SK-MEL-5 (cell line): ENCODE data around the gene THAP8. TPM values are rescaled to one million over a fixed set of nuclear protein-coding genes. Genes with fewer than 3 reads are reported as not detected.
"Not testable (repeated sequence)": the region's sequence is repeated elsewhere in the genome, so short reads cannot be mapped to it uniquely, and the experiment has no call there.

ENCODE experiments used
- DNase-seq: peaks from one replicate; pipeline ENCODE4 v3.0.0-alpha.2; 2016; ENCODE audit warnings: low read depth, low spot score
- in situ Hi-C: cut with HindIII; loops from 2 replicates; pipeline ENCODE4 v1.10.0; 2016; ENCODE audit warnings: low sequenced_read_pairs, high pct_unique_total_duplicates, low pct_unique_long_range_greater_than_20kb
- total RNA-seq: library from RNA; depleted of rRNA; stranded (reverse); fragments of >200 nt; shearing (Covaris generic); gene quantifications from 2 replicates; pipeline ENCODE4 v1.2.3, GENCODE V29; 2014

Gene THAP8
- total RNA-seq, 1 experiment from 2014 or later, result 1.6 TPM

DNA sequence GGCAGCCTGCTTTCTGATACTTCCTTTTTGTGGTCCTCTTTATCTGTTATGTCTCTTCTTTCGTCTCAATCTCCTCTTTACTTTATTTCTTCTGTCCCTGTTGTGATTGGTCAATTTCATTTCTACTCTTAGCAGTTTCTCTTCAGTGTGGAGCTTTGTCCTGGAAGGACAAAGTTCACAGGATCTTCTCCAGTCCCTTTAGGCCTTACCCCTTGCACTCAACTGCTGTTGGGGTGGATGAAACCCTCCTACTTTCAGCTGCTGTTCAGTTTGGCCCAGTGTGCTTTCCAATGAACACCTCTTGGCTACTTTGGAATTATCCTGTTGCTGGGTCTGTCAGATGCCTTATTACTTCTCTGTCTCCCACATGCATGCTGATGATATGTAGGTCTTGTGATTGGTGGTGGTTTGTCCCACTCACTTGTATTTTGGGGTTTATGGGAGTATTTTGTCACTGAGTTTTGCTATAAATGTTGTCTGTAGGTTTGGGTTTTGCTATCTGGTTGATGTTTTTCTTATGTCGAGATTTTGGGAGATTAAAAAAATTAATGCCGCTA is 25.4 kb upstream of the THAP8 start:
- no peak for DNase-seq
- in situ Hi-C loops, result no loop called here

DNA sequence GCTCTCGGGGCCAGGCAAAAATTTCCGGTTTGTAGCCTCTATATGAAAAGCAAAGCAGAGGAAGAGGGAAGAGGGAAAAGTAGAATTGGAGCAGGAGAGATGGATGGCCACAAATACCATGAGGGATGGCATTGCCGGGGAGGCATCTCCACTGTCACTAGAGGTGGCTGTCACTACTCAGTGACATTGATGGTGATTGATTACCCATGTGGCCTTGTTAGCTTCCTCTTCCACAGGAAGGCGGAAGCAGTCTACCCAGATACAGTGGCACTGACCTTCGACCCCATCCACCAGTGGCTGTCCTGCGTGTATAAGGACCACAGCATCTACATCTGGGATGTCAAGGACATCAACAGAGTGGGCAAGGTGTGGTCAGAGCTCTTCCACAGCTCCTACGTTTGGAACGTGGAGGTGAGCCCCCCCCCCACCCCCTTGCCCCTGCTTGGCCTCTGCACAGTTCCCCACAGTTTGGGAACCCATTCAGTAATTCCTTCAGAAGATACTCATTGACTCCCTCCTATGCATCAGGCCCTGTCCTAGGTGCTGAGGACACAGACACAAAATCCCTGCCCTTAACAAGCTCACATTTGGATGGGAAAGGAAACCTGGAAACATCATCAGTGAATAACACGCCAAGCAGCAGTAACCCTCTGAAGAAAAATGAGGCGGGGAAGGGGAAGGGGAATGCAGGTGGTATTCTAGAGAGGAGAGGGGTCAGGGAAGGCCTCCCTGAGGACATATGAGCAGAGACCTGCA is 19.2 kb upstream of the THAP8 start:
- DNase-seq, result no peak
- in situ Hi-C loops, result no loop called here

DNA sequence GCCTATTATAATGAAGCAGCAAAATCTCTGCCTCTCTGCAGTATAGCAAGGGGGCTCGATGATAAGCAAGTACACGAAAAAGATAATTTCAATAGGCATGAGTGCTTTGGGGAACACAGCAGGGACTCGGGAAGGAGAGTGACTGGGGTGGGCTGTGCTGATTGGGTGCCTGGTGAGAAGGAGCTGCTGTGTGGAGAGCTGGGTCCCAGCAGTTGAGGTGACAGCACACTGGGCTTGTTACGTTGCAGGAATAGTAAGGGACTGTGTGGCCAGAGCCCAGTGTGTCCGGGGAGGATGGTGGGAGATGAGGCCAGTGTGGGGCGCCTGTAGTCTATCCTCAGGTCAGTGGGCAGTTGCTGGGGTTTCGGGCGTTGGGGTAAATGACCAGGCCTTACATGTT is 18.0 kb upstream of the THAP8 start:
- in situ Hi-C loops, result no loop called here
- no peak for DNase-seq

DNA sequence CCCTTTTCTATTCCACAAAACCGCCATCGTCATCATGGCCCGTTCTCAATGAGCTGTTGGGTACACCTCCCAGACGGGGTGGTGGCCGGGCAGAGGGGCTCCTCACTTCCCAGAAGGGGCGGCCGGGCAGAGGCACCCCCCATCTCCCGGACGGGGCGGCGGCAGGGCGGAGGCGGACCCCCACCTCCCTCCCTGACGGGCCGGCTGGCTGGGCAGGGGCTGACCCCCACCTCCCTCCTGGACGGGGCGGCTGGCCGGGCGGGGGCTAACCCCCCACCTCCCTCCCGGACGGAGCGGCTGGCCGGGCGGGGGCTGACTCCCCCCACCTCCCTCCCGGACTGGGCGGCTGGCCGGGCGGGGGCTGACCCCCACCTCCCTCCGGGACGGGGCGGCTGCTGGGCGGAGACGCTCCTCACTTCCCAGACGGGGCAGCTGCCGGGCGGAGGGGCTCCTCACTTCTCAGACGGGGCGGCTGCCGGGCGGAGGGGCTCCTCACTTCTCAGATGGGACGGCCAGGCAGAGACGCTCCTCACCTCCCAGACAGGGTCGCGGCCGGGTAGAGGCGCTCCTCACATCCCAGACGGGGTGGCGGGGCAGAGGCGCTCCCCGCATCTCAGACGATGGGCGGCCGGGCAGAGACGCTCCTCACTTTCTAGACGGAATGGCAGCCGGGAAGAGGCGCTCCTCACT is 14.9 kb upstream of the THAP8 start:
- DNase-seq, in situ Hi-C loops: not testable (repeated sequence)

DNA sequence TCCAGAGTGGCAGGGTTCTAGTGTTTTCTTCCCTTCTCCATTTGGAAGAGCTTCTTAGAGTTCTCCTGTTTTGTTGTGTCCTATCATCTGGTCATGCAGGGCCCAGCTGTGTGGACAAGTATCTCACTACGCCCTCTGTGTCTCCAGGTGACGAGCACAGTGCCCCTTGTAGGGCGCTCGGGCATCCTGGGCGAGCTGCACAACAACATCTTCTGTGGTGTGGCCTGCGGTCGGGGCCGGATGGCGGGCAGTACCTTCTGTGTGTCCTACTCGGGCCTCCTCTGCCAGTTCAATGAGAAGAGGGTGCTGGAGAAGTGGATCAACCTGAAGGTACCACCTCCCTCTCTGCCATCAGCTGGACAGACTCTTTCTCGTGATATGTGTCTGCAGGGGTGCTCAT is 13.6 kb upstream of the THAP8 start:
- DNase-seq, result no peak
- in situ Hi-C loops, result no loop called here

DNA sequence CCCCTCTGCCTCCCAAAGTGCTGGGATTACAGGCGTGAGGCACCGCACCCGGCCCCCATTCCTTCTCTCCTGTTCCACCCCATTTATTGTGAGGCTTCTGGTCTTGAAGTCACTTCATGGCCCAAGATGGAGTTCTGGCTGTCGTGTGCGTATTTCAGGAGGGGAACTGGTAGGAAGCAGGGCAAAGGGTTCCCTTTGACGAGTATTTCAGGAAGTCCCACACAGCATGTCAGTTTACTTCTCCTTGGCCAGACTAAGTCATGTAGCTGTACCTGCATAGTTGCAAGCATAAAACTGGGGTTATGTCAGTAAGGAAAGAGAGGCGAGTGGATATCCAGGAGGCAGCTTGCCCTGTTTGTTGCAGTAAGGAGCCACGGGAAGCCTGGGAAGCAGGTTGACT is 10.7 kb upstream of the THAP8 start:
- in situ Hi-C loops, result no loop called here

DNA sequence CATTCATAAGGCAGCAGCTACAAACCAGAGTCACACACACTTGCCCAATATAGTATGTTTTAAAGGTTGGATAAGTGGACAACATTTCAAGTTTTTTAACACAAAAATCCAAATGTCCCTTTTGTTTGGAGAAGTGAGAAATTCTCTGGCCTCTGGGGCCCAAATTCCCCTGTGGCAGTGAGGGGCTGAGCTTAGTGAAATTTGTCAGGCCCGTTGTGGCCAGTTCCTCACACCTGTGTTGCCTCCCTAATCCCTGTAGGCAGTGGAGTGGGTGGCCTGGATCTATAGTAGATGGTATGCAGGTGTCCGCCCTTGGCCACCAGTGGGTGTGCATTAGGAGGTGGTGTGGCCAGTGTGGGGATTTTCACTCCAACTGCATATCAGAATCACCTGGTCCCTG is 7.3 kb upstream of the THAP8 start:
- in situ Hi-C loops, result no loop called here
- no peak for DNase-seq

More for the DNA sequence above, 10.7 kb upstream of the THAP8 start:
- DNase-seq, result no peak

DNA sequence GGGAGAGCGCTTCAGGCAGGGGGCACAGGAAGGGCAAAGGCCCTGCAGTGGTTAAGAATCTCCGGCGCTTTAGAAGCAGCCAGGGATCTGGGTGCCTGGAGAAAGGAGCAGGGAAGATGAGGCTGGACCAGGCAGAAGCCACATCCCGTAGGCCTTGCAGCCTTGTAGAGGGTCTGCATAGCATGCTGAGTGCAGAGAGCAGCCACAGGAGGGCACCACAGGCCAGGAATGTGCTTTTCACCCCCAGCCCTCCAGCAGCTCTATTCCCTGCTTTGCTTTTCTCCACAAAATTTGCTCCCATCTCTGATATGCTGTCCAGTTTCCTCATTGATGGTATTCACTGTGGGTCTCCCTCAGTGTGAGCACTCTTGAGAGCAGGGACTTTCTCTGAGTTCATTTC is 6.3 kb upstream of the THAP8 start:
- in situ Hi-C loops, result no loop called here
- DNase-seq, result peak; percentile 65

DNA sequence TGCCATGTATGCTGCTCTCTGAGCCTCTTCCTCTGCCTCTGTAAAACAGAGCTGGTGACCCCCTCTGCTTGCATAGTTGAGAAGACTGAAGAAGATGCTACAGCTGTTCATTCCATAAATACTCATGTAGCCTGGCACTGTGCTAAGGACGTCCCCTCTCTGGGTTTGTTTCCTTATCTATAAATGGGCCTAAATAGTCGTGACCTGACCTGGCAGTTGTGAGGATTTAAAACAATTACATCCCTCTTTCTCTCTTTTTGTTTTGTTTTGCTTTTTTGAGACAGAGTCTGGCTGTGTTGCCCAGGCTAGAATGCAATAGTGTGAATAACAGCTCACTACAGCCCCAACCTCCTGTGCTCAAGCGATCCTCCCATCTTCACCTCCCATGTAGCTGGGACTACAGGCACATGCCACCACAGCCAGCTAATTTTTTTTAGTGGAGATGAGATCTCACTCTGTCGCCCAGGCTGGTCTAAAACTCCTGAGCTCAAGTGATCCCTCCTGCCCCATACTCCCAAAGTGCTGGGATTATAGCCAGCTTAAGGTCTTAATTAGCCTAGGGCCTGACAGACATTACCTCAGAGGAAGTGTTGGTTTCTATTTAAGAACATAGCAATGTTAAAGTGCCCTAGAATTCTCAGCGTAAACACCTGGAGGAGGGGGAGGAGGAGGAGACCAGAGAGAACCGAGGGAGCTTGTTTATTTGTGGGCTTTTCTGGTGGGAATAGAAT is 5.3 kb upstream of the THAP8 start:
- no peak for DNase-seq
- in situ Hi-C loops, result no loop called here

DNA sequence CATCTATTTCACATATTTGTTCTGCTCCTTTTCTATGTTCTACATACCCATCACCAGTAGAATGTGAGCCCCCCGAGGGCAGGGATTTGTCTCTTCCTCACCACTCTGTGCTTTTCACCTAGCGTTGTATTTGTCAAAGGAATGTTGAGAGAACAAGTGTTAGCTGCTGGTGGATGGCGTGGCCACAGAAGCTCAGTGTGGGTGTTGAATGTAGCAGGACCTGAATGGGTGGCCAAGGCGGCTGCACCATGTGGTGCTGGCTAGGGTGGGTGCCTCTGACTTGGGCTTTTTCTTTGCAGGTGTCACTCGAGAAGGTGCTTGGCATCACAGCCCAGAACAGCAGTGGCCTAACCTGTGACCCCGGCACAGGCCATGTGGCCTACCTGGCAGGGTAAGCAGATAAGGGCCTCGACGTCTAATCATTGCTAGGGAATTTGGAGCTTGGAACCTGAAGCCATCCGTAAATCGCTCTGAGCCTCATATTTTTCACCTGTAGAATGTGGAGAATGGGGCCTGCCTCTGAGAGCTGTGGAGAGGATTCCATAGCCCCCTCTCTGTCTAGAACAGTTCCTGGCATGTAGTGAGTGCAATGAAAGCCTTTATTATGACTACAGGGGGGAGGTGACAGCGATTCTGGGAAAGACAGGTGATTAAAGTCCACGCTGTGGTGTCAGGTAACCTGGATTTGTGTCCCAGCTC is 4.5 kb upstream of the THAP8 start:
- in situ Hi-C loops, result no loop called here

DNA sequence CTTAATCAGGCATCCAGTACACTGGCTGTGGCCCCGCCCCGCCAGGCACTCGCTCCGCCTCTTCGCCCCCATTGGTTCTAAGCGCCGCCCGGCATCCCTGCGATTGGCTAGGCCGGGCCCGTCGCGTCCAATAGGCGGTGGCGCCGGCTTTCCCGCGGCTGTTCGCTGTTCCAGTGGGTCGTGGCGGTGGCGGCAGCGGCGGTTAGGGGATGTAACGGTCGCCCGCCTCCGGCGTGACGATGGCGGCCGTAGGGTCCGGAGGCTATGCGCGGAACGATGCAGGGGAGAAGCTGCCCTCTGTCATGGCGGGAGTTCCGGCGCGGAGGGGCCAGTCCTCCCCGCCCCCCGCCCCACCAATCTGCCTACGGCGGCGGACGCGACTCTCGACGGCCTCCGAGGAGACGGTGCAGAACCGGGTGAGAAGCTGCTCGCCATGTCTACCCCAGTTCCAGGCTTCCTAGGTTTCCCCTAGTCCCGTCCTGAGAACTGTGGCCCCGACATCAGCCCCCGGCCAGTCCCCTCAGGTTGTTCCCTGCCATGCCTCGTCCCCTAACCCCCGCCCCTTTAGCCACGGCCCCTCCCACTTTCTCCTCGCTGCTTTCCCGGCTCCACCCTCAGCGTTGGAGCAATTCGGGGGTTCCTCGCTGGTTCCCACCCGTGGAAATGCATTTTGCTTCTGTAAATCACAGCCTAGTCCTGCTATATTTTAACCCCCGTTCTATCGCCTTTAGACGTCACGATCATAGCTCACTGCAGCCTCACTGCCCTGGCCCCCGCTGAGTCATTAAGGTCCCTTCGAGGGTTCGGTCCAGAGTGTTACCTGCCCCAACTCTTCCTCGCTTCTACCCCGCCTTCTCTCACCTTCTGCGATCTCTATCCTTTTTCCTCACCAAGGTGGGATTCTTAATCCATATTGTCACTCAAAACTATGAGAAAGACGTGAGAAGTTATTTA is 925 bp upstream of the THAP8 start, which contains the start of gene WDR62:
WDR62 (plus strand) TSS at position 165 of the 954 bp plus-strand sequence; CDS start at position 240, 75 bp downstream.
- in situ Hi-C loops, result no loop called here
- peak; percentile 89 for DNase-seq

More for the DNA sequence above, 4.5 kb upstream of the THAP8 start:
- DNase-seq, result no peak

DNA sequence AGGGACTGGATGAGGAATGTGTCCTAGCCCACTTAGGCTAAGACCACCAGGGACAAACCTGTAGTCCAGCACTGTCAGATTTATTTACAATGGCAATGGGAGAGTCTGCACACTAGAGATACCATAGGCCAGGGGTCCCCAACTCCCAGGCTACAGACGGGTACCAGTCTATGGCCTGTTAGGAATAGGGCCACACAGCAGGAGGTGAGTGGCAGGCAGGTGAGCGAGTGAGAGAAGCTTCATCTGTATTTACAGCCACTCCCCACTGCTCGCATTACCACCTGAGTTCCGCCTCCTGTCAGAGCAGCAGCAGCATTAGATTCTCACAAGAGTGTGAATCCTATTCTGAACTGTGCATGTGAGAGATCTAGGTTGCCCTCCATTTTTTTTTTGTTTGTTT is 2.4 kb downstream of the THAP8 start:
- in situ Hi-C loops, result no loop called here
- DNase-seq, result no peak

DNA sequence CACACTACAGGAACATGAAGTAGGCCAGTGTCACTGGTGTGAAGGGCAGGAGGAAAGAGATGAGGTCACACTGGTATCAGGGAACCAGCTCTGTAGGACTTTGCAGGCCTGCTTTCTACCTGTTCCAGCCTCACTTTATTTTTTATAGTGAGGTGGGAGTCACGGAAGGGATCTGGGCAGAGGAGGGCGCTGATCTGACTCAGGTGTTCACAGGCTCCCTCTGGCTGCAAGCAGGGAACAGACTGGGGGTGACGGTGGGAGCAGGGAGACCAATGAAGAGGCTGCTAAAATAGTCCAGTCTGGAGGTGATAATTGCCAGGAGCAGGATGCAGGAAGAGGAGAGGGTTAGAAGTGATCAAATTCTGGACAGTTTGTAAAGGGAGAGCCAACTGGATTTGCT is 2.8 kb downstream of the THAP8 start:
- in situ Hi-C loops, result no loop called here
- DNase-seq, result peak; percentile 22

DNA sequence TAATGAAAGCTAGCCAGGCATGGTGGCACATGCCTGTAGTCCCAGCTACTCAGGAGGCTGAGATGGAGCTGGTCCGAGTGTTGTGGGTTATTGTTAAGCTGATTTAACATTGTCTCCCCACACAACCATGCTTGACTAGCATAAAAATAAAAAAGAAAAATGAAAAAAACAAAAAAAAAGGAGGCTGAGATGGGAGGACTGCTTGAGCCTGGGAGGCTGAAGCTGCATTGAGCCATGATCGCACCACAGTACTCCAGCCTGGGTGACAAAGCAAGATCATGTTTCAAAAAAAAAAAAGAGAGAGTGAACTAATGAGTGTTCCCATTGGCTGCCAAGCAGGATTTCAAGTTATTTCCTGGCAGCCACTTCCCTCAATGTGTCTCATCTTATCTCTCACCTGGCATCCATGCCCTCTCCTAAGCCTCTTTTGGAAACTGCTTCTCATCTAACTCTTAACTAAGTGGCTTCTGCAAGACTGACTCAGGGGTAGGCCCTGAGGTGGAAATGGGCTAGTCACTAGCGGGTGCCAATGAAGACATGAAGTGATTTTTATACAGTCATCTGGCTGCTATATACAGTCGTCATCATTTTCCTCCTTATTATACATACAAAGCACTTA is 4.9 kb downstream of the THAP8 start:
- in situ Hi-C loops, result no loop called here
- DNase-seq, result no peak

DNA sequence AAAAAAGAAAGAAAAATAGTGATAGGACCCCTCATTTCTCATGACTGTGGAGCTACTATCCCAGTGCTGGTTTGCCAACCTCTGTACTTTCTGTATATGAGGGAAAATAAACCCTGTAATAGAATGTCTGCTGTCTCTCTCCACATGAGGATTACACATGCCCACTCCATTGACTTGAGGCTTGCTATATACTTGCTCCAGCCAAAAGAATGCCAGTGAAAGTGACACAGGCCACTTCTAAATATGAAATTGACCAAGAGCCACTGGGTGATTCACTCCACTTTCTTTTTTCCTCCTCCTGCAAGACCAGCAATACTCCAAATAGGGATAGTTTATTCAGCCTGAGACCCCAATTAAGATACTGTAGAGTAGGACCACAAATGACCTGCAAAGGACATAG is 6.2 kb downstream of the THAP8 start:
- in situ Hi-C loops, result no loop called here
- DNase-seq, result no peak

DNA sequence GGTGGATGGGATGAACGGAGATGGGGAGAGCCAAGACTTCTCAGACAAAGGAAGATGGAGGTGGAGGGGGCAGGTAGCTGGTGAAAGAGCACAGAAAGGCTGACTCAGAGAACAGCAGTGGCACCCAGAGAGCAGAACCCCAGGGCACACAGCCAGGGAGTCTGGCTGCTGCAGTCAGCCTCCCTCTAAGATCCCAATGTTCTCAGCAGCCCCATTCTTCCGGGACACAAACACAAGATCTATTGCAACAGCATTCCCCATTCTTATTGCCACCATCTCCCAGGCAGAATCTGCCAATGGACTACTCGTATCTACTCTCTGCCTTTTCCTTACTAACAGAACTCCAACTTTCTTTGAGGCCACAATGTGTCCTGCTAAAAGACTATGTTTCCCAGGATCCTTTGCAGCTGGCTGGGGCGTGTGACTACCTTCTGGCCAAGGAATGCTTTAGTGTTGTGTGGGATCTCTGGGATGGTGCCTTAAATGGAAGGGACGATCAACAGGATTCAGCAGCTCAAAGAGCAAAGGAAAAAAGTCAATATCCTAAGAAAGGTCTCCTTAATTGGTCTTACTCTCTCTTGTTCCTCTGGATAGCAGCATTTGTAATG is 7.5 kb downstream of the THAP8 start:
- no peak for DNase-seq
- in situ Hi-C loops, result no loop called here
